ENCODE data around the gene CR1.
"Not testable (repeated sequence)": the region's sequence is repeated elsewhere in the genome, so short reads cannot be mapped to it uniquely, and the experiment has no call there.

The CR1 gene

GRCh38 chr1:207504438-207504837 lies 8.5 kb downstream of the CR1 start:
- no peak for DNase-seq

- DNase-seq: no peak
These were observed 14.5 kb downstream of the CR1 start for GRCh38 chr1:207510444-207510843.

GRCh38 chr1:207514890-207515289 lies 18.9 kb downstream of the CR1 start:
- no peak for DNase-seq

- DNase-seq: no peak
These were observed 20.8 kb downstream of the CR1 start for GRCh38 chr1:207516729-207517128.

- DNase-seq: no peak
These were observed 22.8 kb downstream of the CR1 start for GRCh38 chr1:207518608-207519236.

- no peak for DNase-seq
These were observed 23.8 kb downstream of the CR1 start for GRCh38 chr1:207519505-207520399.

- not testable (repeated sequence) for DNase-seq
These were observed 24.7 kb downstream of the CR1 start for GRCh38 chr1:207520400-207521345.

GRCh38 chr1:207525239-207525638 lies 29.3 kb downstream of the CR1 start:
- DNase-seq: not testable (repeated sequence)

GRCh38 chr1:207528401-207528800 lies 32.4 kb downstream of the CR1 start:
- not testable (repeated sequence) for DNase-seq

- not testable (repeated sequence) for DNase-seq
These were observed 40.3 kb downstream of the CR1 start for GRCh38 chr1:207536263-207536662.

GRCh38 chr1:207546677-207547357 lies 50.9 kb downstream of the CR1 start:
- not testable (repeated sequence) for DNase-seq

- not testable (repeated sequence) for DNase-seq
These were observed 58.9 kb downstream of the CR1 start for GRCh38 chr1:207554823-207555222.

- DNase-seq: no peak
These were observed 69.8 kb downstream of the CR1 start for GRCh38 chr1:207565546-207566468.

- not testable (repeated sequence) for DNase-seq
These were observed 76.0 kb downstream of the CR1 start for GRCh38 chr1:207571926-207572325.

GRCh38 chr1:207573074-207573473 lies 77.1 kb downstream of the CR1 start:
- DNase-seq: not testable (repeated sequence)

GRCh38 chr1:207575381-207575780 lies 79.4 kb downstream of the CR1 start:
- not testable (repeated sequence) for DNase-seq

GRCh38 chr1:207578796-207579435 lies 83.0 kb downstream of the CR1 start:
- DNase-seq: no peak

GRCh38 chr1:207579436-207579799 lies 83.5 kb downstream of the CR1 start:
- DNase-seq: peak; percentile 55

GRCh38 chr1:207581496-207582153 lies 85.7 kb downstream of the CR1 start:
- DNase-seq: no peak

GRCh38 chr1:207589506-207589905 lies 93.5 kb downstream of the CR1 start:
- DNase-seq: not testable (repeated sequence)

Data from activated CD8-positive, alpha-beta memory T cell treated with anti-CD3 and anti-CD28 coated beads, Interleukin-2, amount 50 U/mL, for 48 hours (primary cell).